ENCODE measurements around the gene C1orf167. TPM values are rescaled to one million over a fixed set of nuclear protein-coding genes. Genes with fewer than 3 reads are reported as not detected.

C1orf167 gene
- total RNA-seq, 1 experiment from 2014 or later, result 0.39 TPM

DNA sequence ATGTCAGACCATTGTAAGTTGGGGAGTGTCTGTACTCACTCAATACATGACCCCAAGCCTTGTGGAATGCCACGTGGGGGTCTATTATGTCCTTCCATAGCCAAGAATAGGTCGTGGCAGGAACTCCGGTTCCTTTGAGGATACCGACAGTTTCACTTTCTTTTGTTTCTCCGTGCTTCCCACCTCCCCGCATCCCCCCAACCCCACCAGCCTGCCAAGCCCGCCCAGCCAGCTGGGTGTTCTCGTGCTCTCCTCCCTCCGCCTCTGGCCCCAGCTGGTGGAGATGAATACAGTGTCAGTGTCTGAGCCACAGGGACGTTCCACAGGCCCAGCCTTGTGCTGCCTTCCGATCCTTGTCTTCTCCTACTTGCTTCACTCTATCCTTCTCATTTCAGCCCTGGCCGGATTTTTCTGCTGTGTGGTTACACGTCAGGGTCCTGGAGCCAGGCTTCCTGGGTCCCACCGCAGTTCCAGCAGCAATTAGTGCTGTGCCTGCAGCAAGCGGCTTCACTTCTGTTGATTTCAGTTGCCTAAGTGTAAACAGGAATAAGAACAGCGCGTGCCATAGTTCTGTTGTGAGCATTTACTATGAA is 30.2 kb upstream of the C1orf167 start:
- Histone ChIP-seq H3K9ac (ENCODE audit: extremely low read depth, insufficient read length, low read length) (no peak overlapping the region), H3K9me3 (ENCODE audit: control insufficient read depth, low read depth, low read length) (no peaks in the 10 kb centered on the region), H3K27me3 (ENCODE audit: insufficient read depth, low read length) (no peaks in the 10 kb centered on the region), H3K23me2 (ENCODE audit: insufficient read length, low read depth, low read length, poor library complexity, severe bottlenecking) (peaks cover 3% of the 10 kb centered on the region), H3K56ac (ENCODE audit: insufficient read length, low read depth, low read length) (no peak overlapping the region), H2BK120ac (ENCODE audit: low read depth, low read length, poor library complexity, severe bottlenecking) (no peak overlapping the region), H4K91ac (ENCODE audit: insufficient read length, low read depth, low read length) (no peak overlapping the region), H2BK15ac (ENCODE audit: low read depth, low read length) (no peak overlapping the region), H2BK5ac (ENCODE audit: insufficient read length, low read length) (no peak overlapping the region), H3K23ac (ENCODE audit: insufficient read length, low read depth, low read length) (no peak overlapping the region), H4K5ac (ENCODE audit: insufficient read length, low read depth, low read length) (no peak overlapping the region), H3K79me1 (ENCODE audit: insufficient read depth, low read depth, low read length, poor library complexity, severe bottlenecking) (no peaks in the 10 kb centered on the region), H3K79me2 (ENCODE audit: insufficient read depth, low read length) (no peaks in the 10 kb centered on the region), H3K27ac (ENCODE audit: insufficient read length, low read depth, low read length) (no peak overlapping the region), H3K4me2 (ENCODE audit: insufficient read depth, insufficient read length, low read length) (peak overlapping the region; percentile 39), H3K4ac (ENCODE audit: low read depth, low read length) (no peak overlapping the region), H3K18ac (ENCODE audit: insufficient read length, low read depth, low read length) (no peak overlapping the region), H2AK5ac (ENCODE audit: insufficient read length, low read length) (no peak overlapping the region), H4K20me1 (ENCODE audit: control insufficient read depth, insufficient read depth, insufficient read length) (no peaks in the 10 kb centered on the region), H4K8ac (replicated peaks; ENCODE audit: insufficient read length, low read depth, low read length) (no peak overlapping the region), H3K14ac (ENCODE audit: insufficient read depth, low read length) (no peak overlapping the region; the same call in 1 of the 2 replicates), H2AFZ (ENCODE audit: low read length) (no peak overlapping the region), H3T11ph (ENCODE audit: low read length) (no peak overlapping the region), H3K4me1 (ENCODE audit: insufficient read depth, low read length) (peaks cover 6% of the 10 kb centered on the region; the same call in 1 of the 2 replicates), H2BK12ac (ENCODE audit: insufficient read length, low read depth, low read length) (no peak overlapping the region), H2BK20ac (ENCODE audit: low read depth, low read length, poor library complexity, severe bottlenecking) (no peak overlapping the region)
- TF ChIP-seq, protein P1, sequence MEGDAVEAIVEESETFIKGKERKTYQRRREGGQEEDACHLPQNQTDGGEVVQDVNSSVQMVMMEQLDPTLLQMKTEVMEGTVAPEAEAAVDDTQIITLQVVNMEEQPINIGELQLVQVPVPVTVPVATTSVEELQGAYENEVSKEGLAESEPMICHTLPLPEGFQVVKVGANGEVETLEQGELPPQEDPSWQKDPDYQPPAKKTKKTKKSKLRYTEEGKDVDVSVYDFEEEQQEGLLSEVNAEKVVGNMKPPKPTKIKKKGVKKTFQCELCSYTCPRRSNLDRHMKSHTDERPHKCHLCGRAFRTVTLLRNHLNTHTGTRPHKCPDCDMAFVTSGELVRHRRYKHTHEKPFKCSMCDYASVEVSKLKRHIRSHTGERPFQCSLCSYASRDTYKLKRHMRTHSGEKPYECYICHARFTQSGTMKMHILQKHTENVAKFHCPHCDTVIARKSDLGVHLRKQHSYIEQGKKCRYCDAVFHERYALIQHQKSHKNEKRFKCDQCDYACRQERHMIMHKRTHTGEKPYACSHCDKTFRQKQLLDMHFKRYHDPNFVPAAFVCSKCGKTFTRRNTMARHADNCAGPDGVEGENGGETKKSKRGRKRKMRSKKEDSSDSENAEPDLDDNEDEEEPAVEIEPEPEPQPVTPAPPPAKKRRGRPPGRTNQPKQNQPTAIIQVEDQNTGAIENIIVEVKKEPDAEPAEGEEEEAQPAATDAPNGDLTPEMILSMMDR (conservative IDR thresholded peaks at IDR 0.05), result no peak
- peak overlapping the region in 1 of 2 experiments; percentile 62; a peak in 3 of 5 replicates for H3K4me3 Mint-ChIP-seq
- no peaks in the 10 kb centered on the region; a peak in 1 of 5 replicates for H3K9me3 Mint-ChIP-seq
- peaks cover 34 to 38% of the 10 kb centered on the region in 2 experiments for H3K4me1 Mint-ChIP-seq
- no peaks in the 10 kb centered on the region for H3K36me3 Mint-ChIP-seq (ENCODE audit: insufficient read depth in 1 of 3, low read depth in 3 of 3)
- H3K27me3 Mint-ChIP-seq (ENCODE audit: low read depth), result no peaks in the 10 kb centered on the region; the same call in none of the 2 replicates
- DNase-seq, result peak; percentile 62
- H3K27ac Mint-ChIP-seq, result peak overlapping the region in 2 of 3 experiments; percentile 5 to 28; a peak in 2 of 7 replicates
- WGBS (ENCODE audit: extremely low coverage, insufficient read length, low lambda C conversion rate), result no CpG with 5 or more reads among the region's 17 CpGs
